NCI-H1436 (cell line): ENCODE results near the gene GJD3.

Source experiments
- DNase-seq: peaks from one replicate; lab custom pipeline; 2025; lab: John Stamatoyannopoulos, UW

The GJD3 gene

DNA sequence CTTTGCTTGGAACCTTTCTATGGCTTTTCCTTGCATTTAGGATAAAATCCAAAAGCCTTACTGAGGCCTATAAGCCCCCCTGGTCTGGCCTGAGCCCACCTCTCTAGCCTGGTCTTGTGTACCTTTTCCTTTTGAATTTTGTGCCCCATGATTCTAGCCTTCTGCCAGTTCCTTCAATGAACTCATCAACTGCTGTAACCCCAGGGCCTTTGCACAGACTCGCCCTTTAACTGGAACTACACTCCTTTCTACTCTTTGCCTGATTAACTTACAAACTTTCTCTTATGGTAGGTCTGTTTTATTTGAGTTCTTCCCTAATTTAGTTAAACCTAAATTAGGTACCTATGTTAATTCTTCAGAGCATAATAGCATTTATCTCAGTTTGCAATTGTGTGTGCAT, 24.2 kb downstream of the GJD3 start:
- DNase-seq: no peak

DNA sequence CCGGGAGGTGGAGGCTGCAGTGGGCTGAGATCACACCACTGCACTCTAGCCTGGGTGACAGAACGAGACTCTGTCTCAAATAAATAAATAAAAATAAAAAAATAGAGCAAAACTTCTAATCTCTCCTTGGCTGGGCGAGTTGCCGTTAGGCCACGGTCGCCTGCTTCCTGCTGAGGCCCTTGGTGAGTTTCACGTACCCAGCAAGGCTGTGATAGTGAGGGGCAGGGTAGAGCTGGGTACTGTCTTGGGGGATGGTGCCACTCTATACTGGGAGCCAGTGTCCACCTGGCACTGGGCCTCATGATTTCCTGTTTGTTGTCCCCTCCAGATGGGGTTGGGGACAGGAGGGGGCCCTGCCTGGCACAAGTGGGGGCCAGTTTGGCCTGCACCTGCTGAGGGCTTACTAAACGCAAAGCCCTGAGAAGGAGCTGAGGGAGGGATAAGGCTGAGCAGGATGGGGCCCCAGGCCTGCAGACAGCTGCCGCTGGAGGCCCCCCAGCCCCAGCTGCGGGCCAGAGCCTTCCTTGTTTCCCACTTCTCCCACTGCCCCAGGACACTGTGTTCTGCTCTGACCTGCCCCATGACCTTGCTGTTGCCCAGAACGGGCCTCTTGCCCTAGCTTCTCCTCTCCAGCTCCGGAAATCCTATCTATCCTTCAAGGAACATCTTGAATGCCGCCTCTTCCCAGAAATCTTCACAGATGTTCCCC, 25.4 kb downstream of the GJD3 start:
- no peak for DNase-seq

DNA sequence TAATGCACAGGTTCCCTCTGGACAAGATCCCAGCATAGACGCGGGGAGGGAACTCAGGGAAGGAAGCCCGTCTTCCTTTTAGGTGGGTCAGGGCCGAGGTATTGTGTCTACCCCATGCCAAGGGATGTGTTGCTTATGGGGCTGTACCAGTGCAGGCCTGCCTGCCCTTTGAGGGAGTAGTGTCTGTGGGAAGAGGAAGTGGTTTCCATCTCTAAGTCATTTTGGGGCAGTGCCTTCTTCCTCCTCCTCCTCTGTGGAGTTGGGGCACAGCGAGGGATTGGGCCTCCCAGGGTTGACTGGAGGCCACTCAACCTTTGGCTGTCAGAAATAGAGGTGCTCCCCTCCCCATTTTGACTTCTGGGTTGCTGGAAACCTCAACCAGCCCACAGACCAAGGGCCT, 26.5 kb downstream of the GJD3 start:
- no peak for DNase-seq

DNA sequence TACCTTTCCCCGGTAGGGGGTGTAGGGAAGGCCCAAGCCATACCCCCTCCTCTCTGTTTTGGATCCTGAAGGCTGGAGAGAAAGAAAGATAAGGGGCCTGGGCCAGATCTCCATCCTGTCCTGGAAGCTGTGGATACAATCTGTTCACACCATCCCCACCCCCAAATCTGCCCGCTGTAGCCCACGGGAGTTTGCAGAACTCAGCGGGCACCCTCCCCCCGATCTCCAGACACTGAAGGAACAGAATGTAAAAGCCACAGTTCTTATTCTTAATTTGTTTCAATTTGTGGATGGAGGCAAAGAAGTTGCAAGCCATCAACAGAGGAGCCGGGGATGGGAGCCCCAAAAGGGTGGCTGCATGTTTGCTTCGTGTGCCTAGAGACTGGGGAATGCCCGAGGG, 27.2 kb downstream of the GJD3 start:
- DNase-seq: no peak

DNA sequence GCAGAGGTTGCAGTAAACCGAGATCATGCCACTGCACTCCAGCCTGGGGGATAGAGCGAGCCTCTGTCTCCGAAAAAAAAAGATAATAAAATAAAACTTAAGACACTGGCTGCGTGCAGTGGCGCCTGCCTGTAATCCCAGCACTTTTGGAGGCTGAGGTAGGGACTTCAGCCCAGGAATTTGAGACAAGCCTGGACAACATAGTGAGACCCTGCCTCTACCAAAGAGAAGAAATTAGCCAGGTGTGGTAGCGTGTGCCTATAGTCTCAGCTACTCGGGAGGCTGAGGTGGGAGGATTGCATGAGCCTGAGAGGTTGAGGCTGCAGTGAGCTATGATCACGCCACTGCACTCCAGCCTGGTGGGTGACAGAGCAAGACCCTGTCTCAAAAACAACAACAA, 28.9 kb downstream of the GJD3 start:
- DNase-seq: no peak

DNA sequence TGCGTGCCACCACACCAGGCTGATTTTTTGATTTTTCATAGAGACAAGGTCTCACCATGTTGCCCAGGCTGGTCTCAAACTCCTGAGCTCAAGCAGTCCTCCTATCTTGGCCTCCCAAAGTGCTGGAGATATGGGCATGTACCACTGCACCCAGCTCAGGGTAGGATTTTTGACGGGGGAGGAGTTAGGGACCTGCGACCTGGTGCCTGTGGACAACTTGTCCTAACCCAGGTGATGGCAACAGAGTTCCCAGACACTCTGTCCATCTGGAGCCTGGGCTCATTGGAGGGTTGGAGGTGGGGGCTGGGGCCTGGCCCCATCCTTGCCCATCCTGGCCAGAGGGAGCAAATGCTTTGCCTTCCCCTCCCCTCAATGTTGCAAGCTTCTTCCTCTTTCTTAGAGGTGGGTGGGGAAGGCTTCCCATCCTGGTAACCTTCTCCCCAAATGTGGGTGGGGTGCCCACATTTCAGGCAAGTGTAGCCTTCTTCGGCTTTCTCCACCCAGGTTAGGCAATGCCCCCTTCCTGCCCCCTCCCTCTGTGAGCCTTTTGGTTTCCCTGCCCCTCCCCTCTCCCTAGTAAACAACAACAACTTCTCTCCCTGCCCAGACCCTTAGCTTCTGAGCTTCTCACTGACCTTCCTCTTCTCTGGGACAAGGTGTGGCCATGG, 30.6 kb downstream of the GJD3 start:
- no peak for DNase-seq

DNA sequence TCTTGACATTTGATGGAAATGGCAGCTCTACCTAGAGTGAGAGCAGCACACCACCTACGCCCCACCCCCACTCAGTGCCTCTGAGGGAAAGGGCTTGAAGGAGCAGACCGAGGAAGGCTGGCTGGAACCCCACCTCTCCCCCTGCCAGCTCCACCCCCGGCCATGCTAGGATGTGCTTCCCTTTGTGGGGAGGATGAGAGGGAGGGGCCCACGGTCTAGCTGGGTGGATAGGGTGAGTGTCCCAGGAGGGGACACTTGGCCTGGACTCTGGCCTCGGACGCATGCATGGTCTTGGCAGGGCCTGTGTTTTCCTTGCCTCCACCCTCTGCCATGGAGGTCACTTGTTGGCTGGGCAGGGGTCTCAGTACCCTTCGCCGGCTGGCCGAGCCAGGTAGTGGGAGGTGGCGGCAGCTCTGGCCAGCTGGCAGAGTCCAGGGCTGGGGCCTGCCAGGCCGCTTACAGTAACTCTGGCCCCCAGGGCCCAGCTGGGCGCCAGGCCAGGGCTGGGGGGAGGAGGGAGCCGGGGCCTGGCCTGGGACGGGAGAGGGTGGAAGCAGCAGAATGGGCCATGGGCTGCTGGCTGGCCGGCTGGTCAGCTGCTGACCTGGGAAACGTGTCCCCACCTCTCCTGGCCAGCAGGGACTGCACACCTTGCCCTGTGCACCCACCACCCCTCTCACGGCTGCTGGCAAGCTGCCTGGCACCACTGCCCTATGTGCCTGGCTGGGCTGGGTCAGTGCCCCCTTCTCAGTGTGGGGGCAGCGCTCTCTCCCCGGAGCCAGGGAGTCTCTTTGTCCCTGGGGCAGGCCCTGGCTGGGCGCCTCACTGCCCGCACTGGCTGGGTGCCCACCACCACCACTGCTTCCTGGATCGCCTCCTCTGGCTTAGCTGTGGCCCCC, 32.5 kb downstream of the GJD3 start:
- DNase-seq: no peak

DNA sequence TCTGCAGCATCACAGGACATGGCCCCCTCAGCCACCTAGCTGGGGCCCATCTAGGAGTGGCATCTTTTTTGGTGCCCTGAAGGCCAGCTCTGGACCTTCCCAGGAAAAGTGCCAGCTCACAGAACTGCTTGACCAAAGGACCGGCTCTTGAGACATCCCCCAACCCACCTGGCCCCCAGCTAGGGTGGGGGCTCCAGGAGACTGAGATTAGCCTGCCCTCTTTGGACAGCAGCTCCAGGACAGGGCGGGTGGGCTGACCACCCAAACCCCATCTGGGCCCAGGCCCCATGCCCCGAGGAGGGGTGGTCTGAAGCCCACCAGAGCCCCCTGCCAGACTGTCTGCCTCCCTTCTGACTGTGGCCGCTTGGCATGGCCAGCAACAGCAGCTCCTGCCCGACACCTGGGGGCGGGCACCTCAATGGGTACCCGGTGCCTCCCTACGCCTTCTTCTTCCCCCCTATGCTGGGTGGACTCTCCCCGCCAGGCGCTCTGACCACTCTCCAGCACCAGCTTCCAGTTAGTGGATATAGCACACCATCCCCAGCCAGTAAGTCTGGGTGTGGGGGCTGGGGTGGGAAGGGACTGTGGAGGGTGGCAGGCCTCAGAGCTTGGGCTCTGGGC, 33.6 kb downstream of the GJD3 start:
- DNase-seq: no peak

DNA sequence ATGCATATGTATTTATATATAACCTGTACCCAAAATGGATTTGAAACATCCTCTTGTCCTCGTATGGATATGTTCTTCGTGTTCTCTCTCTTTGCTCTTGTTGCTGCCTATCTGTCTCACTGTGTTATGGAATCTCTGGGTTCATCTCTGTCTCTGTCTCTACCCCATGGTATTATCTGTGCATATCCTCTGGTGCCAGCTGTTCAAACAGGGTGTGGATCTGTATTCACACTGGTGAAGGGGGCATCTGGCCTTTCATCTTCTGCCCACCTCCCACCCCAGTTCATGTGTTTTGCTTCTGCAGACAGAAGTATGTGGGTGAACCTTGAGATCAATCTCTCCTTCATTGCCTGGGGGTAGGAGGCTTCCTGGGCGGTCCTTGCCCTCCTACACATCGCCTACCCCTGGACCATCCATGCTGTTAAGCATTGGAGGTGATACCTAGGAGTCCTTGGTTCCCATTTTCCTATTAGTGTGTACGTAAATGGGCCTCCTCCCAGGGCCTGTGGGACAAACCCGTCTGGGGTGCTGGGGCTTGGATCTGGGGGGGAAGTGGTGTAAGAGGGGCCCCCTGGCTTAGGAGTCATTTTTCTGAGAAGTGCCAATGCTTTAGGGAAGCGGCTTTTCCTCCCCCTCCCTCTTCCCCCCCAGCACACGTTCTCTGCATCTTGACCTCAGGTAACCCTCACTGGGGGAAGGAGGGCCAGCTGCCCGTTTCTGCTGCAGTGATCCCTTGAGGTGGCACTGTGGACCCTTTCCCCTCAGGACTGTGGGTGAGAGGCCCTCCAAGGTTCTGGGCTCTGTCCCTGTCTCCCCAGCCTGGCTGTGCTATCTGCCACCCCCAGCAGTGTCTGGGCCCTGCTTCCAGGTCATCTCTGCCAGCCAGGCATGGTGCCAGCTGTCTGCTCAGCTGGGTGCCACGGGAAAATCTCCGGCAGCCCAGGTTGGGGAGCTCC, 34.4 kb downstream of the GJD3 start:
- DNase-seq: no peak

DNA sequence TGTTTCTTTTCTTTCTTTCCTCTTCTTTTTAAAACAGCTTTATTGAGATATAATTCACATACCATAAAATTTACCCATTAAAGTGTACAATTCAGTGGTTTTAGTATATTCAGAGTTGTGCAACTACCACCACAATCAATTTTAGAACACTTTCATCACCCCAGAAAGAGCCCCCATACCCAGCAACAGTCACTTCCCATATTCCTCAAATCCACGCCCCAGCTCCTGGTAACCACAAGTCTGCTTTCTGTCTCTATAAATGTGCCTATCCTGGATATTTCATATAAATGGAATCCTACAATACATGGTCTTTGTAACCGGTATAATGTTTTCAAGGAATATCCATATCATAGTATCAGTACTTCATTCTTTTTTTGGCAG, 36.2 kb downstream of the GJD3 start:
- DNase-seq: no peak

DNA sequence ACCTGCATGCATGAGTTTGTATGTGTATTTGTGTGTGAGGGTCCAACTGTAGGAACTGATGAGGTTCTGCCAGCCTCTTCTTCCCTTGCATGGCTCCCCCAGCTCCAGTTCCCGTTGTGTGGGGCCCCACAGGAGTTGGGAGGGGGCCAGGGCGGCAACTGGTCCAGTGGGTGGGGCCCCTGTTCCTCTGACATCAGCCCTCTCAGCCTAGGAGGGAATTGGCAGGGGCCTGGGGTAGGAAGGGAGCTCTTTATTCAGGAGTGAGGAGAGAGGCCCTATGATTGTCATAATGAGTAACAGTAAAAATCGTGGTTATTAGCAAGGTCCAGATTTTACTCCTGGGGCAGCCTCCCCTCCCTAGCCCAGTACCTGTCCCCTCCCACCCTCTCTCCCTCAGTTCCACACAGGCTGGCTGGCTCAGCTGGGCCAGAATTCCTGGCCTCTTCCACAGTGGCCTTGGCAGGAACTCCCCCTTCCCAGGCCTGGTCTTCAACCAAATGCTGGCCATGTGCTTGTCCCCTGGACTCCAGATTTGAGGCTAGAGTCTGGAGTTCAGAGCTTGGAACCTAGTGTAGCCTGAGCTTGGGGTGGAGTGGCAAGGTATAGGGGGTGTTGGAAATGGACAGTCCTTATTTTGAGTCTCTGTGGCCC, 36.7 kb downstream of the GJD3 start:
- no peak for DNase-seq

DNA sequence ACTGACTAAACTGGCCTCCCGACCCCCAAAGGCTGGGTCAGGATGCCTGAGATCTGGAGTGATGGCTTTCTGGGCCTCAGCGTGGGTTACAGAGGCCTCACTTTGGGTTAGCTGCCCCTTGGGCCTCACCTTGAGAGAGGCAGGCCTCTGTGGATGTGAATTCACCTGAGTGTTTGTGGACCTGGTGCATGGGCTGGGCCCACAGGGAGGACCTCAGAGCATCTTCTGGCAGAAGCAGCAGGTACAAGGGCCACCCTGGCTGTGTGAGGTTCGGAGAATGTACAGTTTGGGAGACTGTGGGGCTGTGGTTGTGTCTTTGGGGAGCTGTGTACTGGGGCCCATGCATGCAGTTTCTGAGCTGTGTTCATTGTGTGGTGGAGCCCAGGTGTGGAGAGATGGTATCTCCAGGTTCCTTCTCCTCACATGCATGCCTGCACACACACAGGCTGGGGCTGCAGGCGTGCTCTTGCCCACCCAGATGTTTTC, 37.2 kb downstream of the GJD3 start:
- no peak for DNase-seq

DNA sequence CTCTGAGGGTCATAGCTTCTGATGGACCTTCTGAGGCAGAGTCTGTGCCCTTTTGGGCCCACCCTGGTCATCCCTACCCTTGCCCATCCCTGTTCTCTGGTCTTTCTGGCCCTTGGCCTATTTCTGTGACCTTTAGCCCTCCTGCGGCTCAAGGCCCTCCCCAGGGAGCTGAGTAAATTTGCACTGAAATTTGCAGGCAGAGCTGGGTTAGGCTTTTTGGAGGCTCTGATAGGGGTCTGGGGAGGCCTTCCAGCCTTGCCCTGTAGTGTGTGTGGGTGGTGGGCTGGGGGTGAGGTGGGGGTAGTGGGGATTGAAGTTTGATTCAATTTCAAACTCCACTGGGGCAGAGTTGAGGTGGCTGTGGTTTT, 37.7 kb downstream of the GJD3 start:
- no peak for DNase-seq

DNA sequence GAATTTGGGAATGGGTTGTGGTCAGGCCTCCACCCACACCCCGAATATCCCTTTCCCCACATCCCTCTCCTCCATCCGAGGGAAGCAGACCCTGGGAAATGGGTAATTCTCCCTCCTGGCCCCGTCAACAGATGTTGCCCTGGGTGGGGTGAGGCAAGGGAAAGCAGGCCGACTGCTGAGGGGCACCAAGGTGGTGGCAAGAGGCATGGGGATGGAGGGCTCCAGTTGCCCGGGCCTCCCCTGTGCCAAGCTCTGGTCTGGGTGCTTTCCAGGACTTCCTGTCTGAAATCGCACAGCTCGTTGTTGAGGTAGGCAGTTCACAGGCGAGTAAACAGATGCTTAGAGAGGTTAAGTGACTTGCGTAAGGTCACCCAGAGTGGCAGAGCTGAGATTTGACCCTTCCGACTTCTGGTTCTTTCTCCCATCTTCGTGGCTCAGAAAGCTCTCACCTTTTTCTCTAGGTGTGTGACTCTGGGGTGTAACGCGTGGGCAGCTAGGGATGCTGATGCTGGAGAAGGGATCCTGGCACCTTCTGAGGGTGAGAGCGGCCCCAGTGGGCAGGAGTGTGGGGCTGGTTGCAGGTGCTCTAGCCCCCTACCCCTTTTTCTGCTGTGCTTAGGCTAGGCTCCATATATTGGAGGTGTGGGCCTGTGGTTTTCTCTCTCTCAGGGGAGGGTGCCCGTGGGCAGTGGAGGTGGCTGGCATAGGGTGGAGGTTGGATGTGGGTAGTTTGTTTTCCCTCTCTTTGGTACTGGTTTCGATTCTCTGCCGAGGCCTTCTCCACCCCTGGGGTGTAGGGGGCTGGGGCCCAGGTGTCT, 38.3 kb downstream of the GJD3 start:
- DNase-seq: no peak

DNA sequence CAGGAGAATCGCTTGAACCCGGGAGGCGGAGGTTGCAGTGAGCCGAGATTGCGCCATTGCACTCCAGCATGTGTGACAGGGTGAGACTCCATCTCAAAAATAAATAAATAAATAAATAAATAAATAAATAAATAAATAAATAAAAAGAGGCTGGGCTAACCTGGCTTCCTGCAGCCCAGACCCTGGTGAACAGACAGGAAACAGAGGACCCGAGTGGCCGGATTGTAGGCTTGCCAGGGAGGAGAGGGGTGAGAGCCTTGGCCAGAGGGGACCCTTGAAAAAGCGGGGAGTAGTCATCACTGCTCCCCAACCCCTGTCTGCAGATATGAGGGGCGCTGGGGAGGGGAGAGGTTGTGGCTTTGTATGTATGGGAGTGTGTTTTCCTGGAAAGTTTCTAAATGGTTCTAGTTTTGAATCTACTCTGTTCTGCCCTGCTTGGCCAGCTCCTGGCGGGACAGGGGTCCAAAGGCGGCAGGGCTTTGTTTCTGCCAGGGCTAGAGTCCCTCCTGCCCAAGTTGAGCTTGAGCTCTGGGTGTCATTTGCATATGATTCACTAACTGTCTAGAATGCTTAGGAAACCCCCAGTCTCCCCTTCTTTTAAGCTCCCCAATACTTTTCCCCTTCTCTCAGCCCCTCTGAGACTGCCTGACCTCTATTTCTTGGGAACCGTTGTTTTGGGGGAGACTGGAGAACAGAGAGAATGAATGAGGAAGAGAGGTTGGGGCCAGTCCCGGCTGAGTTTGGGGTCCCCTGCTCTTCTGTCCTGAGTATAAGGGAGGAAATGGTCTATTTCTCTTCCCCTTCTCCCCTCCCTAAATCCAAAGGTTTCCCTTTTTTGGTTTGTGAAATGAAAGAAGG, 39.2 kb downstream of the GJD3 start:
- DNase-seq: no peak

DNA sequence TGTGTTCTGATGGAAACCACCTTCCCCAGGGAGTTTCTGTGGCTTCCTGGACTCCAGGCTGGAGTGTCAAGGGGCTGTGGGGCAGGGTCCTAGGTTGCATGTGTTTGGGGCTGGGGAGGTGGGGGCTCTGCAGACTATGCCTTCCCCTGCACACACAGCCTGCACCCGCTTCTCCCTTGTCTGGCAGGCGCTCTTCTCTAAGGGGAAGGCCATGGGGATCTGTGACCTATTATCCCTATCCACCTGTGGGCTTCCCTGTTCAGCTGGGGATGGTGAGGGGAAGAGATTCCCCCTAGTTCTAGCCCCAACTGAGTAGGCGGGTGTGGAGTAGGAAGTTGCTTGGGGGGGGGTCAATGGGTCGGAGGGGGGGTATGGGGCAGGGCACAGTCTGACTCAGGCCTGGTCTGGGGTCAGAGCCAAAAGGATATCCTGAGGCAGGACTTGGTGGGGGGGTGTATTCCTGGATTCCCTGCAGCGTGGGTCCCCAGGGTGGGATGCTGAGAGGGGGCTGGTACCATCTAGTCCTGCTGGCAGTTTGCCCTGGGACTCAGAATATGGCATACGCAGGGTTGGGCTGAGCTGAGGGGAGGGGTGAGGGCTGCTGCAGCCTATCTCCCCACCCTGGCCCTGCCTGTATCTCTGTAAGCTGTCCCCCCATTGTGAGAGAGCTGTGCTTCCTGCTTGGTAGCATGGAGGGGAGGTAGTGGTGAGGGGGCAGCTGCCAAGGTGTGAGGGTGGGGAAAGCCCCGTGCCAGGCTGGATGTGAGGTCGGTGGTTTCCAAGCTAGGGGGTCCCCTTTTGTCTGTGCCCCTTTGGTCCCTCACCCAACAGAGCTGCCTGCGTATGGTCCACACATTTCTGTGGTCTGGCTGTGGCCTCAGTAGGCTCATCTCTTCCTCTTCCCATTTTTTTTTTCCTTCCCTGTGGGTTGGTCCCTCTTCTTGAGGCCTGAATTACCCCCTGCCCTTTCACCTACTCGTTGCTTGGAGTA, 40.9 kb downstream of the GJD3 start:
- DNase-seq: no peak
